HL-60 (cell line): Measurements from ENCODE around the gene PRM1.

Experiments used
- POLR2AphosphoS5 ChIP-seq: IDR thresholded peaks from 2 replicates; pipeline ENCODE4 v1.6.1; 2012; ENCODE audit warnings: low read depth
- REST ChIP-seq: IDR thresholded peaks from 2 replicates; pipeline ENCODE4 v1.6.1; 2012; ENCODE audit warnings: low read depth; ENCODE audit not compliant: insufficient replicate concordance
- TF ChIP-seq, protein P1 (sequence below): IDR thresholded peaks from one replicate; pipeline ENCODE4 v1.5.1; 2011; ENCODE audit warnings: low read length, control low read depth, inconsistent platforms; ENCODE audit not compliant: insufficient read depth

DNA sequence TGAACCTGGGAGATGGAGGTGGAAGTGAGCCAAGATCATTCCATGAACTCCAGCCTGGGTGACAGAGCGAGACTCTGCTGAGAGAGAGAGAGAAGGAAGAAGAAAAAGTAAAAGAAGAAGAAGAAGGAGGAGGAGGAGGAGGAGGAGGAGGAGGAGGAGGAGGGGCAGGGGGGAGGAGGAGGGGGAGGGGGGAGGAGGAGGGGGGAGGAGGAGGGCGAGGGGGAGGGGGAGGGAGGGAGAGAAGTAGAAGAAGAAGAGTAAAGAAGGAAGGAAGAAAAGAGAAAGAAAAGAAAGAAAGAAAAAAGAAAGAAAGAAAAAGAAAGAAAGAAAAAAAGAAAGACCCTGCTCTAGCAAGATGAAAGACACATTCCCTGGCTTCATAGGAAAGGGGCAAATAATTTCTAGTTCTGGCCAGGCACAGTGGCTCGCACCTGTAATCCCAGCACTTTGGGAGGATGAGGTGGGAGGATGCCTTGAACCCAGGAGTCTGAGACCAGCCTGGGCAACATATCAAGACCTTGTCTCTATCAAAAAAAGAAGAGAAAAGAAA, 48.8 kb downstream of the PRM1 start:
- TF ChIP-seq, protein P1, sequence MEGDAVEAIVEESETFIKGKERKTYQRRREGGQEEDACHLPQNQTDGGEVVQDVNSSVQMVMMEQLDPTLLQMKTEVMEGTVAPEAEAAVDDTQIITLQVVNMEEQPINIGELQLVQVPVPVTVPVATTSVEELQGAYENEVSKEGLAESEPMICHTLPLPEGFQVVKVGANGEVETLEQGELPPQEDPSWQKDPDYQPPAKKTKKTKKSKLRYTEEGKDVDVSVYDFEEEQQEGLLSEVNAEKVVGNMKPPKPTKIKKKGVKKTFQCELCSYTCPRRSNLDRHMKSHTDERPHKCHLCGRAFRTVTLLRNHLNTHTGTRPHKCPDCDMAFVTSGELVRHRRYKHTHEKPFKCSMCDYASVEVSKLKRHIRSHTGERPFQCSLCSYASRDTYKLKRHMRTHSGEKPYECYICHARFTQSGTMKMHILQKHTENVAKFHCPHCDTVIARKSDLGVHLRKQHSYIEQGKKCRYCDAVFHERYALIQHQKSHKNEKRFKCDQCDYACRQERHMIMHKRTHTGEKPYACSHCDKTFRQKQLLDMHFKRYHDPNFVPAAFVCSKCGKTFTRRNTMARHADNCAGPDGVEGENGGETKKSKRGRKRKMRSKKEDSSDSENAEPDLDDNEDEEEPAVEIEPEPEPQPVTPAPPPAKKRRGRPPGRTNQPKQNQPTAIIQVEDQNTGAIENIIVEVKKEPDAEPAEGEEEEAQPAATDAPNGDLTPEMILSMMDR, result no peak
- TF ChIP-seq POLR2AphosphoS5 (no peak), REST (no peak)
